Esophagus mucosa (tissue), 1 donor: ENCODE results near the gene ASPDH. TPM values are rescaled to one million over a fixed set of nuclear protein-coding genes. Genes with fewer than 3 reads are reported as not detected.
A peak's percentile ranks its signal among the peaks of the same experiment; 100 is the strongest.
"Not testable (repeated sequence)": the region's sequence is repeated elsewhere in the genome, so short reads cannot be mapped to it uniquely, and the experiment has no call there.

Experiments
- ATAC-seq: fragments of 200-7000 bp; cut with Tn5 transposase; one replicate; pipeline ENCODE4 v1.9.1; 2020
- total RNA-seq: library from RNA; stranded (reverse); gene quantifications from one replicate; pipeline ENCODE4 v1.2.4, GENCODE V29; 2023
- donor health status: DM: yes; HTN: yes; CAD: no.

The ASPDH gene
- total RNA-seq, 1 donor from 2014 or later, result not detected

DNA sequence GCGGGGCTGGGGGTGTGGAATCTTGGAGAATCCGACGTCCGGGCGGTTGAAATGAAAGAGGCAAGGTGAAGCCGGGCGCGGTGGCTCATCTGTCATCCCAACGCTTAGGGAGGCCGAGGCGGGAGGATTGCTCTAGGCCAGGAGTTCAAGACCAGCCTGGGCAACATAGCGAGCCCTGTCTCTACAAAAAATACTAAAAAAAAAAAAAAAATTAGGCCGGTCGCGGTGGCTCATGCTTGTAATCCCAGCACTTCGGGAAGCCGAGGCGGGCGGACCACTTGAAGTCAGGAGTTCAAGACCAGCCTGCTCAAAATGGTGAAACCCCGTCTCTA lies 36.8 kb downstream of the ASPDH start:
- ATAC-seq, result no peak

DNA sequence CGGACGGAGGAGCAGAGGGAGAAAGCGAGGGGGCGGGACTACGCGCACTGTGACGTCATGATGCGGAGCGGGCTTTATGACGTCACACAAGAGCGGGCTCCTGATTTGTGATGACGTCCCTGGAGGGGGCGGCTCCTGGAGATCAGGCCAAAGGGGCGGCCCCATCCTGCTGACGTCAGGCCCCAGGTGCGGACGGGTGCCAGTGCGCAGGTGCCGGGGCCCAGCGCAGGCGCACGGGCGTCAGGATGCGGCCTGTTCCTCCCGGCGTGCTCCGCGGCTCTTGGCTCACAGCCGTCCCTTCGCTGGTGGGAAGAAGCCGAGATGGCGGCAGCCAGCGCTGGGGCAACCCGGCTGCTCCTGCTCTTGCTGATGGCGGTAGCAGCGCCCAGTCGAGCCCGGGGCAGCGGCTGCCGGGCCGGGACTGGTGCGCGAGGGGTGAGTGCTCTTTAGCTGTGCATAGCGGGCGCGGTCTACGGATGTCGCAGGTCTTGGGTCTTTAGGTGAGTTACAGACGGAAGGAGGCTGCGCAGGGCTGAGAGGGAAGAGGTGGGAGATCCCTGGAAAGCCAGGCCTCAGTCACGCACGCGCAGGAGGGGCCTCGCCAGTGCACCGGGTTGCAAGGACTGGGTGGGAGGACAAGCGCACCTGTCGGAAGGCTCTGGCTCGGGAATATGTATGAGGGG lies 37.3 kb downstream of the ASPDH start, which contains the start of the genes EMC10 and GARIN5A:
EMC10 (plus strand) TSS at position 284 of the 683 bp plus-strand sequence; CDS start at position 322, 38 bp downstream.
GARIN5A (minus strand) TSS at position 625 of the 683 bp plus-strand sequence; CDS start at position 165, 460 bp downstream.
- ATAC-seq, result peak; percentile 97

DNA sequence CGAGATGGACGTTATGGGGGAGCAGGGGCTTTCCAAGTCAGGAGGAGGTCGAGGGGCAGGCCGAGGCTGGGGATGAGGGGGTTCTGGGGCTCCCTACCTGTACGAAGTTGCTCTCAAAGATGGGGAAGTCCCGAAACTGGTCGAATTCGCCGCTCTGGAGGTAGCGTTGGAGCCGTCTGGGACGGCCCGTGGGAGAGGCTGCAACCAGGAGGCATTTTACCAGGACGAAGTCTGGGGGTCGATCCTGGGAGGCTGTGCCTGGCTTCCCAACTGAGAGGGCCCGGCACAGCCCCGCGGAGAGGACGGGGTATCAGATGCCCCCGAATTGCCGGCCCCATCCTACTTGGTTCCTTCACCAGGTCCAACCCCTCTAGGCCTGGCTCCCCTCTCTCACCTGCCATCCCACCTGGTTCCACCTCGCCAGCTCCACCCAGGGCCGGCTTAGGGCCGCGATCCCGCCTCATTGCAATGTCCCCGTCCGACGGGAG lies 37.9 kb downstream of the ASPDH start:
- no peak for ATAC-seq

DNA sequence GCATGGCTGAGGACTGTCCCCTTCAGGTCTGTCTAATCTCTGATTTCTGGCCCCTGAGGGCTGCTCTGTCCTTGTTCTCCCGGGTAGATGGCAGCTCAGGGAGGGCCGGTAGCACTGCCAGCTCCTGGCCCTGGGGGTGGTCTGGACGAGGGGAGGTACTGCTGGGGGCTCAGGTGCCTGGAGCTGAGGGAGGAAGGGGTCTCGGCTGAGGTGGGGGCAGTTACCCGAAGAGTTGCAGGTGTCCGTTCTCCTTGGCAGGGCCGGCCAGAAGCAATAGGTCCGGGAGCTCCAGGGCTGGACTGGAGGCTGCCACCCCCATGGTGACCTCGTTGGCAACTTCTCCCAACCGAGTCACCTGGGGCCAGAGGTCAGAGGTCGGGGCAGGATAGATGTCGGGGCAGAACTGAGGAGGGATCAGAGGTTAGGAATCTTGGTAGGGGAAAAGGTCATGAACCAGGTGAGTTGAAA lies 38.6 kb downstream of the ASPDH start:
- no peak for ATAC-seq

DNA sequence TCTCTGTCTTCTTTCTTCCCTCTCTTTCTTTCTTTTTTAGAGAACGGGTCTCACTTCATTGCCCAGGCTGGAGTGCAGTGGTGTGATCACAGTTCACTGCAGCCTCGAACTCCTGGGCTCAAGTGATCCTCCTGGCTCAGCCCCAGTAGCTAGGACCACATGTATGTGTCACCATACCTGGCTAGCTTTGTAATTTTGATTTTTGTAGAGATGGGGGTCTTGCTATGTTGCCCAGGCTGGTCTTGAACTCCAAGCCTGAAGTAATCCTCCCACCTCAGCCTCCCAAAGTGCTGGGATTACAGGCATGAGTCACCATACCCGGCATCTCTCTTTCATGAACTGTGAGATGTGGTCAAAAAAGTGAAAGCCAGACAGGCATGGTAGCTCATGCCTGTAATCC lies 40.4 kb downstream of the ASPDH start:
- ATAC-seq, result not testable (repeated sequence)

DNA sequence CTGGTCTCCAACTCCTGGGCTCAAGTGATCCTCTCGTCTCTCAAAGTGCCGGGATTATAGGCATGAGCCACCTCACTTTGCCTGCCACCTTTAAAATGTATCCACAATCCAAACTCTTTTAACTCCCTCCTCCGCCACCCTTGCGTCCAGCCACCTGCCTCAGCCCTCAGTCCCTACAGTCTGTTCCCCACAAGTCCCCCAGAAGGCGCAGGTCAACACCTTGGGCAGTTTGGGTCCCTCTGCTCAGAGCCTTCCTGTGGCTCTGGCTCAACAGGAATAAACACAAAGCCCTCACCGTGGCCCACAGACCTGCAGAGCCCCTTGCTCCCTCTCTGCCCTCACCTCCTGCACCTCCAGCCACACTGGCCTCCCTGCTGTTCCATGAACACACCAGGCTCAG lies 44.9 kb downstream of the ASPDH start:
- ATAC-seq, result no peak

DNA sequence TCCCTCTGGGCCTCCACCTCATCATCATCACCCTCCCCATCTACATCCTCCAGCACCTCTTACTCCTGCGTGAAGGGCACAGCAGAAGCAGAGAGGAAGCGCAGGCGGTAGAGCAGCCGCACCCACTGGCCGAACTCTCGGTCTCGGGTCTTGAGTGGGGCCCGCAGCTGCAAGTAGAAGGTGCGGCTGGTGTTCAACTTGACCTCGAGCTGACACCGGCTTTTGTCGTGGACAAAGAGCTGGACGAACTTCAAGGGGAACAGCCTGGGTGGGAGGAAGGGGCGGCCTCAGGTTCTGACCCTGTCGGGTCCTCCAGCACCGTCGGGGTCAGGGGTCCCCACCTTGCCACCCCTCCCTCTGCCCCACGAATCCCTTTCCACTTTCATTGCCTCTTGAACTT lies 46.1 kb downstream of the ASPDH start:
- no peak for ATAC-seq

DNA sequence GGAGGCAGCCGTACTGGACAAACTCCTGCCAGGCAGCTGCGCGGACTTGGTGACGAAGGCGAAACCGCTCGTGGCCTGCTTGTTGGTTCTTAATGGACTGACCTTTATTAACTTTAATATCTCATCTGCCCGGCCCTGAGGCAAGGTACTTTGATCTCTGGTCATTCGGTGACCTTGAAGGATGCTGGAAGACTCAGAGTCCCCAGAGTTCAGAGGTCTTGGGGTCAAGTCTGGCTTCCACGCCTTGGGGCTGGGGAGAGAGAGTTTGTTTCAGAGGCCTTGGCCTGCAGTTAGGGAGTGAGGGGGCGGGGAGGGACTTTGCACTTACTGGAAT lies 47.0 kb downstream of the ASPDH start:
- ATAC-seq, result no peak

DNA sequence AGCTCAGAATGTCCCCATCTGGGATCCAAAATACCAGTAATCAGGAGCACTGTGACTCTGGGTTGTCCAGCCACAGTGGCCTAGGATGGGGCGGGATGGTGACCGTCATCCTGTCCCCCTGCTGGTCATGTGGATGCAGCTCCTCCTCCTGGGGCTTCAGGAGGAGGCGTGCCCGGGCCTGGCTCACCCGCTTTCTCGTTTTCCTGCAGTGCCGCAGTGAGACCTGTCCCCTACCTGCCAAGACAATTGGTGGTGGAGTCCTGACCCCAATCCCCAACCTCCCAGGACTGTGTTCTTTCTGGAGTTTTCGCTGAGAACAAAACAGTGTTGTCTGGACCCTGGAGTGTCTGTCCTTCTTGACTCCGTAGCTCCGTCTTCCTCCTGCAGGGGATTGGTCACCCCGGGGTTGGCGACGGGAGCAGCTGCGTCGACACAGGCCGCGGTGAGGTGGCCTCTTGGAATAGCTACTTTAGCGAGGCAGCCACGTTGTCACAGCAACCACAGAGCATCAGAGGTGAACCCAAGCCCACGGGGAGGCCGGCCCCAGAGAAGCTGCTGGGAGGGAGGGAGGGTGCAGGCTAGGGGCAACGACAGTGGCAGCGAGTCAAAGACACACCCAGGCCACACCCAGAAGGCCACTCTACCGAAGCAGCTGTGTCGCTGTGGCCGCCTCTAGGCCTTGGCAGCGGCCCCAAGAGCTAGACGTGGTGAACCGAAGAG lies 47.6 kb downstream of the ASPDH start:
- no peak for ATAC-seq

DNA sequence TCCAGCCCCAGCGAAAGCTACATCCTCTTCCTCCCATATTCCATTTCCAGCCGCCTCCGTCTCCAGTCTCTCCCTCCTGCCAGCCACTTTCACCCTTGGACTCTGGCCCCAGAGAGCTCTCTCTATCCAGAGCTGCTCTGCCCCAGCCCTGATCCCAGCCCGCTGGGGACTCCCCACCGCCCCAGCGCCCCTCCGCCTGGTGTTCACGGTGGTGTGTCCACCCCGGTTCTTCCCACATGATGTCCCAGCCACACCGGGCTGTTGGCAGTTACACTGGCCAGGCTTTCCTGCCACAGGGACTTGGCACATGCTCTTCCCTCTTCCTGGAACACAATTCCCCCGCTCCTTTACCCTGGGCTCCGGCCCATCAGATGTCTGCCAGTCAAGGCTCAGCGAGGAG lies 48.7 kb downstream of the ASPDH start:
- no peak for ATAC-seq

DNA sequence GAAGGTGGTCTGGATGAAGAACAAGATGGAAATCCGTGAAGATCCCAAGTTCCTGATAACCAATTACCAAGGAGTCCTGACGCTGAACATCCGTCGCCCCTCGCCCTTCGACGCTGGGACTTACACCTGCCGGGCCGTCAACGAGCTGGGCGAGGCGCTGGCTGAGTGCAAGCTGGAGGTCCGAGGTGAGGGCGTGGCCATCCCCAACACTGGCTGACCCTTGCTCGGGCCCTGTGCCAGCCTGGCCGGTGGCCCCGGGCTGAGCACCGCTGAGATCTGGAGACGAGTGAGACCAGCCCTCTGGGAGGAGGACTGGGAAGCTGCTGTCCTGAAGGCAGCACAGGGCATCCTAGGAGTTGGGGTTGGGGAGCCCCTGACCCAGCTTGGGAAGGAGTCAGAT lies 49.4 kb downstream of the ASPDH start:
- no peak for ATAC-seq

DNA sequence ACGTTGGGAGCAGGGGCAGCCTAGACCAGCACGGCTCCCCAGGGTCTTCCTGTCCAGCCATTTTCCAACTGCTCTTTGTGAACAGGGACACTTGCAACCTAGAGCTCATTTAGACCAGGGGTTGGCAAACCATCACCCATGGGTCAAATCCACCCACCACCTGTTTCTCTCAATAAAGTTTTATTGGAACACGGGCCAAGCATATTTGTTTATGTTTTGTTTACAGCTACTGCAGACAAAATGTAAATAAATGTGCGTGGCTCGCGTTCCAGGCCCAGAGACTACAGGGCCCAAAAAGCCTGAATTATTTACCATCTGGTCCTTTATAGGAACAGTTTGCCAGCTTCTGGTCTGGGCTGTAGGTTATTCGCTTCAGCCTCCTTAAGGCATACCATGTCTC lies 50.7 kb downstream of the ASPDH start:
- ATAC-seq, result no peak

Other genes starting within 250 kb of the ASPDH start
- gene KCNC3, start 184.5 kb downstream of the ASPDH start, total RNA-seq, result 0.48 TPM
- gene NAPSA, start 148.3 kb downstream of the ASPDH start, total RNA-seq, result 0.40 TPM
- 33.4 TPM for gene NR1H2, start 137.5 kb downstream of the ASPDH start, total RNA-seq
- gene POLD1, start 129.6 kb downstream of the ASPDH start, total RNA-seq, result 24.3 TPM
- 0.44 TPM for gene SPIB, start 95.0 kb downstream of the ASPDH start, total RNA-seq
- 0.08 TPM for gene MYBPC2, start 81.0 kb downstream of the ASPDH start, total RNA-seq
- gene EMC10, start 37.4 kb downstream of the ASPDH start, total RNA-seq, result 53.8 TPM
- 1.1 TPM for gene GARIN5A, start 37.1 kb downstream of the ASPDH start, total RNA-seq
- 38.4 TPM for gene JOSD2, start 2.7 kb downstream of the ASPDH start, total RNA-seq
- gene LRRC4B, start 54.5 kb upstream of the ASPDH start, total RNA-seq, result 0.24 TPM
- not detected for gene SYT3, start 126.0 kb upstream of the ASPDH start, total RNA-seq
- not detected for gene C19orf81, start 135.5 kb upstream of the ASPDH start, total RNA-seq
- 0.04 TPM for gene SHANK1, start 205.9 kb upstream of the ASPDH start, total RNA-seq
- gene CLEC11A, start 209.5 kb upstream of the ASPDH start, total RNA-seq, result 2.7 TPM